K562 (cell line): ENCODE results near the gene ANKRD60. TPM values are rescaled to one million over a fixed set of nuclear protein-coding genes. Genes with fewer than 3 reads are reported as not detected.

Source experiments
- ARNT ChIP-seq, 2 experiments: fragments of 450-650 bp; IDR thresholded peaks; 2 replicates each; pipeline ENCODE4 v1.6.1; 2016; ENCODE audit warnings: mild to moderate bottlenecking in 1 of 2
- ATF3 ChIP-seq, 2 experiments: fragments of 450-650 bp in 1 of 2; sonication (generic) in 1 of 2; formaldehyde crosslinking in 1 of 2; IDR thresholded peaks in 1 of 2; conservative IDR thresholded peaks in 1 of 2; 2 replicates each; pipeline versions ENCODE4 v1.6.1 to v1.8.1; 2016 to 2023; ENCODE audit warnings: mild to moderate bottlenecking in 2 of 2, moderate library complexity in 2 of 2, inconsistent platforms in 1 of 2, missing genetic modification reagents in 1 of 2
- ATF4 ChIP-seq: fragments of 450-650 bp; formaldehyde crosslinking; IDR thresholded peaks from 2 replicates; pipeline ENCODE4 v1.4.0; 2022; ENCODE audit warnings: mild to moderate bottlenecking, moderate library complexity
- EP300 ChIP-seq: IDR thresholded peaks from 2 replicates; pipeline ENCODE4 v1.6.1; 2012; ENCODE audit warnings: low read length, improper control_type of control experiment
- MGA ChIP-seq: fragments of 450-650 bp; IDR thresholded peaks from 2 replicates; pipeline ENCODE4 v1.6.1; 2016; ENCODE audit warnings: mild to moderate bottlenecking, moderate library complexity
- MTF1 ChIP-seq: fragments of 250-450 bp; sonication (Bioruptor Pico); IDR thresholded peaks from 2 replicates; pipeline ENCODE4 v1.9.0; 2021; ENCODE audit warnings: moderate library complexity, mild to moderate bottlenecking, inconsistent platforms, borderline replicate concordance
- NFYB ChIP-seq: IDR thresholded peaks from 2 replicates; pipeline ENCODE4 v1.6.1; 2011; ENCODE audit warnings: mild to moderate bottlenecking, moderate library complexity; ENCODE audit not compliant: insufficient read length; ENCODE audit errors: extremely low read depth
- NR1H2 ChIP-seq: sonication (generic); formaldehyde crosslinking; IDR thresholded peaks from 2 replicates; pipeline ENCODE4 v1.4.0; 2020; ENCODE audit warnings: mild to moderate bottlenecking, missing genetic modification reagents
- USF2 ChIP-seq: sonication (generic); formaldehyde crosslinking; IDR thresholded peaks from 2 replicates; pipeline ENCODE4 v1.5.0; 2020; ENCODE audit warnings: missing genetic modification reagents
- ZNF324 ChIP-seq: fragments of 250-450 bp; sonication (Bioruptor Pico); IDR thresholded peaks from 2 replicates; pipeline ENCODE4 v1.4.0; 2020; ENCODE audit warnings: mild to moderate bottlenecking
- ZNF785 ChIP-seq: fragments of 250-450 bp; sonication (Bioruptor Pico); IDR thresholded peaks from 2 replicates; pipeline ENCODE4 v1.4.0; 2020; ENCODE audit warnings: mild to moderate bottlenecking
- polyA plus RNA-seq, 8 experiments: library from polyadenylated mRNA; depleted of rRNA in 4 of 8; stranded (reverse) in 5 of 8; unstranded in 3 of 8; fragments of >200 nt; fragmentation: Nextera tagmentation in 2 of 8; fragmentation: Illumina TruSeq in 1 of 8; extraction: Ambion mirVana in 2 of 8; extraction: Trizol in 1 of 8; gene quantifications; 2 replicates each; pipeline versions ENCODE4 v1.2.1 to v1.2.3, GENCODE V29; 2011 to 2014; ENCODE audit warnings: inconsistent platforms in 1 of 8, missing spikeins in 1 of 8
- total RNA-seq, 7 experiments: library from RNA; depleted of rRNA in 6 of 7; stranded (reverse); fragments of >200 nt in 6 of 7; fragmentation: Illumina TruSeq in 2 of 7; extraction: Trizol in 2 of 7; gene quantifications; 2 replicates each; pipeline versions ENCODE4 v1.2.1 to v1.2.3, GENCODE V29; 2011 to 2021; ENCODE audit warnings: low replicate concordance in 1 of 7

ANKRD60 gene
- total and polyA plus RNA-seq, 9 of the 15 experiments (the other 6 are each of a cell fraction or from before 2014, with no cell fraction given), result not detected

GRCh38 chr20:58251979-58252591 is 23.6 kb upstream of the ANKRD60 start (continued):
- TF ChIP-seq MGA (peak; percentile 59), NR1H2 (CRISPR knock-in tag) (no peak), MTF1 (peak; percentile 81; the same call in 1 of the 2 replicates), ATF3 (IDR thresholded peaks at IDR 0.05) (peak; percentile 99), ATF3 (CRISPR knock-in tag; conservative IDR thresholded peaks at IDR 0.05) (peak; percentile 79; the same call in 1 of the 2 replicates), EP300 (peak; percentile 83), NFYB (no peak), USF2 (CRISPR knock-in tag) (no peak), ZNF785 (CRISPR knock-in tag) (peak; percentile 74; the same call in 1 of the 2 replicates), ZNF324 (CRISPR knock-in tag) (peak; percentile 75), ARNT (IDR thresholded peaks at IDR 0.05) (peak in 1 of 2 experiments; percentile 74; a peak in 2 of 4 replicates), ATF4 (CRISPR knock-in tag) (peak; percentile 86)
